Measurements from ENCODE around the gene HELZ.
"Not testable (repeated sequence)": the region's sequence is repeated elsewhere in the genome, so short reads cannot be mapped to it uniquely, and the experiment has no call there.

Gene HELZ

DNA sequence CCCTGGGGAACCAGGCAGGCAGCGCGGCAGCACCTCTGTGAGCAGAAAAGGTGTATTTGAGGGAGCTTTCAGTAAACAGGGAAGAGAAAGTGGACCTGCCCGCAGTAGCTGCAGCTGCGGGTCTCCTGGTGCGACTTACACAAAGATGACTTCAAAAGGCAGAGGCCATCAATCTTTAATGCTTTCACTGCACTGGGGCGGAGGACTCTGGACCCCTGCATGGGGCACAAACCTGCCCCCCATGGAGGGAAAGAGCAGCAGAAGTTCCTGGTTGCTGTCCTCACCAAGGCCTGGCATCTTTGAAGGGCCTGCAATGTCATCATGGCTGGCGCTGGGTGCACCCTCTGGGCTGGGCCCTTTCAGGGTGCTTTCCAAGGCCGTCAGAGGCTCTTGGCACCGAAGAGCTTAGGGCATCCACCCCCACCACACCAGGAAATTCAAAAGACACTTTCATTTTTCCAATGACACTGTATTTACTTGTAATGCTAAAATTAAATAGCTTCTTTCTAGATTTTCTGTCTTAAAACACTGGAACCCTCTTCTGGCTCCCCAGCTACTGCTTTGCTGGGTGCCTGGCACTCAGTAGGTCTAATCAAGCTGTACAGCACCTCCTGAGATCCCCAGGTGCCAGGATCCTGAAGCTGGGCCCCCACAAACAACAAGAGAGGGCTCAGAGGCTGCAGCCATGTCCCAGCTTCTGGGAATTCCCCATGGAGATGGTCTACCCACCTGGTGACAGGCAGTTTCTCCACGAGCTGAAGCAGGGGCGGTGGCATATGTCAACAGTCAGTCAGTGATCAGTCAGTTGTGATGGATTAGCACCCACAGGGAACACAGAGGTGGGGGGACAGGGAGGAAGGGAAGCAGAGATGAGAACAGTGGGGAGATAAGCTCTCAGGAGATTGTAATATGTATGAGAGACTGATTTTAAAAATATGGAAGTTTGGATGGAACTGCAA is 202.8 kb downstream of the HELZ start:
- Mint-ChIP-seq H3K9me3 (no peaks in the 10 kb centered on the region), H3K4me1 (ENCODE audit: low read depth) (no peaks in the 10 kb centered on the region), H3K27me3 (ENCODE audit: low read depth) (peaks cover 7% of the 10 kb centered on the region), H3K27ac (no peak overlapping the region), H3K36me3 (ENCODE audit: low read depth) (no peaks in the 10 kb centered on the region), H3K4me3 (no peak overlapping the region)

DNA sequence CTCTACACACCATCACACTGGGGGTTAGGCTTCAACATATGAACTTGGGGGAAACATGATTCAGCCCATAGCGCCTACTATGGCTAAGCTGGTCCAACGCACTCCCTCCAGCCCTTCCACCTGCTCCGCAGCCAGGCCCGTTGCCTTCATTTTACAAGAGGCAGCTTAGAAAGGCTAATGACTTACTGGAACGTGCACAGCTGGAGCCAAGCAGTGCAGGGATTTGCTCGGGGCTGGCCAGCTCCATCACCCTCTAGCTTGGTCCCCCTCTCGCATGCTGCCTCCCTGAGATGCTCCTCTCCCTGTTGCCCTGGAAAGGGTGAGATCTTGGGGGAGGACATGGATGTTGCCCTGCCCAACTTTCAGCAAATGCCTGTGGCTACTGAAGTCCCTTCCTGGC is 203.5 kb downstream of the HELZ start:
- Mint-ChIP-seq H3K36me3 (ENCODE audit: low read depth) (no peaks in the 10 kb centered on the region), H3K4me1 (ENCODE audit: low read depth) (no peaks in the 10 kb centered on the region), H3K27ac (no peak overlapping the region), H3K4me3 (no peak overlapping the region), H3K9me3 (no peaks in the 10 kb centered on the region), H3K27me3 (ENCODE audit: low read depth) (peaks cover 7% of the 10 kb centered on the region)

DNA sequence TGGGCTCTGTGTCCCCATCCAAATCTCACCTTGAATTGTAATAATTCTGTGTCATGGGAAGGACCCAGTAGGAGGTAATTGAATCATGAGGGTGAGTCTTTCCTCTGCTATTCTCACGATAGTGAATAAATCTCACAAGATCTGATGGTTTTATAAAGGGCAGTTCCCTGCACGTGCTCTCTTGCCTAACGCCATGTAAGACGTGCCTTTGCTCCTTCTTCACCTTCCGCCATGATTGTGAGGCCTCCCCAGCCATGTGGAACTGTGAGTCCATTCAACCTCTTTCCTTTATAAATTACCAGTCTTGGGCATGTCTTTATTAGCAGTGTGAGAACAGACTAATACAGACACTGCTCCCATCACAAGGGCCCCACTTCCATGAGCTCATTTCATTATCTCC is 203.9 kb downstream of the HELZ start:
- H3K9me3 Mint-ChIP-seq; H3K4me1 Mint-ChIP-seq (ENCODE audit: low read depth); H3K27ac Mint-ChIP-seq; H3K36me3 Mint-ChIP-seq (ENCODE audit: low read depth); H3K27me3 Mint-ChIP-seq (ENCODE audit: low read depth); H3K4me3 Mint-ChIP-seq: not testable (repeated sequence)

DNA sequence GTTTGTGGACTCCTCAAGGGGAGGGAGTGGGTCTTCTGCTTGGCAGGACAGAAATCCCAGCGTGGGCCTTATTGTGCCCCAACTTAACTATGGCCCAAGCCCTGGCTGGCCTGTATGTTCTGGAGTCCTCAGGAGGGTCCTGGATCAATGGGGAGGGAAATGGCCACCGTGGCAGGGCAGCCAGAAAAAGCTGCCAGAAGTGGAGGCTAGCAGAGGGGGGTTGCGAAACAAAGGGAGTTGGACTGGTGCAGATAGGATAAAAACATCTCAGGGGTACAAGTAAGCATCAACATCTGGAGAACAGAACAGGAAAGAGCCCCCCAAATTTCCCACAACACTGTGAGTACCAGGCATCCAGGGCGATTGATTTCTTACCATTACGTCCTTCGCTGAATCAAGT is 204.3 kb downstream of the HELZ start:
- H3K4me3 Mint-ChIP-seq, result no peak overlapping the region
- peaks cover 7% of the 10 kb centered on the region for H3K27me3 Mint-ChIP-seq (ENCODE audit: low read depth)
- H3K9me3 Mint-ChIP-seq, result no peaks in the 10 kb centered on the region
- no peaks in the 10 kb centered on the region for H3K4me1 Mint-ChIP-seq (ENCODE audit: low read depth)
- H3K27ac Mint-ChIP-seq, result no peak overlapping the region
- no peaks in the 10 kb centered on the region for H3K36me3 Mint-ChIP-seq (ENCODE audit: low read depth)

DNA sequence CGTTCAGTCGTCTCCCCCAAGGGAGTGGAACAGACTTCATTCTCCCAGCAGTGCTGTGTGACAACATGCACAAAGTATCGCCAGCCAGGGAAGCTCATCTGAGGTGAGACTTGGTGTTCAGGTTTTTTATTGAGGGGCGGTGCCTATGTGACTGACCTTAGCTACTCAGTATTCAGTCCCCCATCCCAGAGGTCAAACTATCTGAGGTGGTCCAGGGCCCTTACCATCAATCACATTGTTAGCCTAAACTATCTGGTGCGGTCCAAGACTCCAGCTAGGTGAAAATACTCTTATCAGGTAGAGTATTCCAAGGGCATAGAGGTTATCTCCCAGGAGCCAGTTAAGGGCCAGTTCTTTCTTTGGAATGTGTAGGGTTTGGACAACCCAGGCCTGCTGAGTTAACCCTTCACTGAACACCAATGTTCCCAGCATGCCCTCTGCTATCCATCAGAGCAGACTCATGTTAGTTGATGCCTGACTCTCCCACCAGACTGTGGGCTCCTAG is 206.1 kb downstream of the HELZ start:
- H3K9me3 Mint-ChIP-seq, result no peaks in the 10 kb centered on the region
- no peak overlapping the region for H3K27ac Mint-ChIP-seq

DNA sequence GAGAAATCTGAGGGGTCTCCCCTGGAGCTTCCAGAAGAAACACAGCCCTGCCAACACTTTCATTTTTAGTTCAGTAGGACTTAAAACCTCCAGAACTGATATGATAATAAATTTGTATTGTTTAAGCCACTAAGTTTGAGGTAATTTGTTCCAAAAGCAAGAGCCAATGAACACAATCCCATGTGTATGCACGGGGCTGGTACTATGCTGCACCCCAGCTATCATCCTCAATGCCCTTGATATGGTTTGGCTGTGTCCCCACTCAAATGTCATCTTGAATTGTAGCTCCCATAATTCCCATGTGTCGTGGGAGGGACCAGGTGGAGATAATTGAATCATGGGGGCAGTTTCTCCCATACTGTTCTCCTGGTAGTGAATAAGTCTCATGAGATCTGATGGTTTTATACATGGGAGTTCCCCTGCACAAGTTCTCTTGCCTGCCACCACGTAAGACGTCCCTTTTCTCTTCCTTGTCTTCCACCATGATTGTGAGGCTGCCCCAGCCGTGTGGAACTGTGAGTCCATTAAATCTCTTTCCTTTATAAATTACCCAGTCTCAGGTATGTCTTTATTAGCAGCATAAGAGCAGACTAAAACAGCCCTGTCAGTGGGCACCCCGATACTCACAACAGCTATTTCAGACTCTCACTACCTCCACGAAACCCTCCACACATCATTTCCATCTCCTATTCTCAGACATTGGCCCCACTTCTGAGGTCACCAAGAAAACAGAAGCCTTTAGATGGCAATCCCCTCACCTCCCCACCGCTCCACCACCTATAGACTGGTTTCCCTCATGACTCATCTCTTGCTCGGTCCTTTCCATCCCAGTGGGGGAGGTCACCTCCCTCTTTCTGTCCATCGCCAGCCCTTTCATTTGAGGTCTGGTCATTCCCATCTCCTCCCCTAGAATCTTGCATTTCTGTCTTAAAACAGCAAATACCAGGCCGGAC is 209.6 kb downstream of the HELZ start:
- H3K4me3 Mint-ChIP-seq, result no peak overlapping the region

More for the DNA sequence above, 206.1 kb downstream of the HELZ start:
- Mint-ChIP-seq H3K4me3 (no peak overlapping the region), H3K27me3 (ENCODE audit: low read depth) (peaks cover 7% of the 10 kb centered on the region), H3K36me3 (ENCODE audit: low read depth) (no peaks in the 10 kb centered on the region), H3K4me1 (ENCODE audit: low read depth) (no peaks in the 10 kb centered on the region)

DNA sequence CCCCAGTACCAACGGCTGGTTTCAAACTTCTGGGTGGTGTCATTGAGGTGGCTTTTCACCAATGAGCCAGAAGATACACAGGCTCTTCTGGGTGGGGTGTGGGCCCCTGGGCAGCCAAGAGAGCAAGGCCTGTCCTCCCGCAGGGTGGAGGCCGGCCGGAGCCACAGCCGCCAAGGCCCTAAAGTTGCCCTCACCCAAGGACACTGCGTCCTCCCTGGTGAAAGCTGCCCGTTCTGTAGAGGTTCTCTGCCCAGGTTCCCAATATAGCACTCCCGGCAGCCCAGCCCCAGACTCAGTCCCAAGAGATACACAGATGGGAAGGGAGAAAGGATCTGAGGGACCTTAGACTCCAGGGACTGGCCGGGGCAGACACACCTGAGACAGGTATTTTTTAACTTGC is 211.4 kb downstream of the HELZ start:
- Mint-ChIP-seq H3K36me3 (ENCODE audit: low read depth) (no peaks in the 10 kb centered on the region), H3K9me3 (no peaks in the 10 kb centered on the region), H3K4me3 (no peak overlapping the region), H3K4me1 (ENCODE audit: low read depth) (no peaks in the 10 kb centered on the region), H3K27ac (no peak overlapping the region), H3K27me3 (ENCODE audit: low read depth) (peaks cover 7% of the 10 kb centered on the region)

More for the DNA sequence above, 209.6 kb downstream of the HELZ start:
- Mint-ChIP-seq H3K27me3 (ENCODE audit: low read depth) (peaks cover 7% of the 10 kb centered on the region), H3K4me1 (ENCODE audit: low read depth) (no peaks in the 10 kb centered on the region), H3K36me3 (ENCODE audit: low read depth) (no peaks in the 10 kb centered on the region), H3K9me3 (no peaks in the 10 kb centered on the region), H3K27ac (no peak overlapping the region)

DNA sequence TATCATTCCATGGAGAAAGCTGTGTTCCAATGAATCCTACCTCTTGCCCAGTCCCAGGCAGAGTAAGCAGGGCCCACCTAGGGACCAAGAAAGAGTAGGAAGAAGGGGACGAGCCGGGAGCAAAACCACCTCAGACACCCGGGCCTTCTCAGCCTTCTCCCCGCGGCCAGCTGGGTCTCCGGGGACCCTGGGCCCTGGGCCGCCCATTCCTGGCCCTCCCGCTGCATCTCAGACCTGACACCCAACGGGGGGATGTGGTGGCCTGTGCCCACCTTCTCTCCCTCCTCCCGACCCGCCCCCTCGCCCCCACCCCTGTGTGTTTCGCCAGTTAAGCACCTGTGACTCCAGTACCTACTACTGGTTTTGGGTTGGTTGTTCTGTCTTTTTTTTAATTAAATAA is 212.0 kb downstream of the HELZ start:
- H3K9me3 Mint-ChIP-seq, result no peaks in the 10 kb centered on the region
- no peak overlapping the region for H3K4me3 Mint-ChIP-seq
- no peaks in the 10 kb centered on the region for H3K36me3 Mint-ChIP-seq (ENCODE audit: low read depth)
- H3K27ac Mint-ChIP-seq, result no peak overlapping the region
- no peaks in the 10 kb centered on the region for H3K4me1 Mint-ChIP-seq (ENCODE audit: low read depth)
- peaks cover 3% of the 10 kb centered on the region for H3K27me3 Mint-ChIP-seq (ENCODE audit: low read depth)

DNA sequence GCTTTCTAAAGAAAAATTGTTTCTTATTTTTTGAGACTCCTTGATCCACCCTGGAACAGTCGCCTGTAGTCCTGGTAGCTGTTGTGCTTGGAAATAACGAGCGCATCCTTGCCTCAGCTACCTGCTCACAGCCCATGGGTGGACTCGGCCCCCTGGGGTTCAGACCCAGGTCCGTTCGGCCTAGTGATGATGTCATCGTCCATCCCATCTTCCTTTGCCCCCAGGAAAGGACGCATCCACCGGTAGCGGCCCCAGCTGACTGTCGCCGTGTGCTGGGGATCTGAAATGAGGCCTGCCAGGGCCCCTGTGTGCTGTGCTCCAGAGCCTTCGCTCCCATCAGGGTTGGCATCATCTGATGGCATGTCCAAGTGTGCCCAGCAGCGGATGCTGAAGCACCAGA is 212.6 kb downstream of the HELZ start:
- H3K9me3 Mint-ChIP-seq, result no peaks in the 10 kb centered on the region
- peaks cover under 1% of the 10 kb centered on the region for H3K27me3 Mint-ChIP-seq (ENCODE audit: low read depth)
- no peak overlapping the region for H3K4me3 Mint-ChIP-seq
- no peaks in the 10 kb centered on the region for H3K36me3 Mint-ChIP-seq (ENCODE audit: low read depth)
- H3K27ac Mint-ChIP-seq, result no peak overlapping the region
- no peaks in the 10 kb centered on the region for H3K4me1 Mint-ChIP-seq (ENCODE audit: low read depth)

DNA sequence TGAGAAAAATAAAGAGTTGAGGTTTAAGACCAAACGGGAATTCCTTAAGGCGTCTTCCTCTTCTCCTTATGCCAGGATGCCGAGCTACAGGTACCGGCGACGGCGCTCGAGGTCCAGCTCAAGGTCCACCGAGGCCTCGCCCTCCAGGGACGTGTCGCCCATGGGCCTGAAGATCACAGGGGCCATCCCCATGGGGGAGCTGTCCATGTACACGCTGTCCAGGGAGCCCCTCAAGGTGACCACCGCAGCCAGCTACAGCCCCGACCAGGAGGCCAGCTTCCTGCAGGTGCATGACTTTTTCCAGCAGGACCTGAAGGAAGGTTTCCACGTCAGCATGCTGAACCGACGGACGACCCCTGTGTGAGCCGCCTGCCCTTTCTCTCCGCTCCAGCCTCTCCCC is 214.4 kb downstream of the HELZ start:
- no peaks in the 10 kb centered on the region for H3K36me3 Mint-ChIP-seq (ENCODE audit: low read depth)
- no peaks in the 10 kb centered on the region for H3K9me3 Mint-ChIP-seq
- H3K27ac Mint-ChIP-seq, result no peak overlapping the region
- H3K4me1 Mint-ChIP-seq (ENCODE audit: low read depth), result no peaks in the 10 kb centered on the region
- H3K27me3 Mint-ChIP-seq (ENCODE audit: low read depth), result no peaks in the 10 kb centered on the region
- H3K4me3 Mint-ChIP-seq, result no peak overlapping the region

DNA sequence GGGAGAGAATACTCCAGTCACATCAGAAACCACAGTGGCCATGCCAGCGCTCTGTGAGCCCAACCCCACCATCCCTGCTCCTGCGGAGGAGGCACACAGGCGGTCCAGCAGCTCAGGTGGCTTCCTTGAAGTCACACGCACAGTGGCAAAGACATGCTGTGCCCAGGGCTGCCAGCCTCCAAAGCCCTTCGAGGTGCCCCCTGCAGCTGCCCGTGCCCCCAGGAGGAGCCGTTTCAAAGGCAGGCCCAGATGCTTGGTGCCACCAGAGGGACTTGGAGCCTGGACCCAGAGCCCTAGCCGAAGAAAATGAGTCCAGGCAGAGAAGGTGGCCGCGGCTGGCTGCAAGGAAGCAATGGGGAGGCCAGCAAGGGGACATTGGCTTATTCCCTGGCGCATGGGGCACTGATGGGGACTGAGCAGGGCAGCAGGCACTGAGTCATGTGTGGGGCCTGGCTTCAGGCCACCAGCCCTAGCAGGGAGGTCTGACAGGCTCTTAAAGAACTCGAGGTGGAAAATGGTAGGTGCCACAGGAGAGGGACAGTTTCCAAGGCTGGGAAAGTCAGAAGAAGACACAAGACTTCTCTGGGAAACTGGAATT is 217.9 kb downstream of the HELZ start:
- Mint-ChIP-seq H3K9me3 (no peaks in the 10 kb centered on the region), H3K27ac (no peak overlapping the region), H3K4me3 (no peak overlapping the region), H3K27me3 (ENCODE audit: low read depth) (no peaks in the 10 kb centered on the region), H3K4me1 (ENCODE audit: low read depth) (no peaks in the 10 kb centered on the region), H3K36me3 (ENCODE audit: low read depth) (no peaks in the 10 kb centered on the region)

DNA sequence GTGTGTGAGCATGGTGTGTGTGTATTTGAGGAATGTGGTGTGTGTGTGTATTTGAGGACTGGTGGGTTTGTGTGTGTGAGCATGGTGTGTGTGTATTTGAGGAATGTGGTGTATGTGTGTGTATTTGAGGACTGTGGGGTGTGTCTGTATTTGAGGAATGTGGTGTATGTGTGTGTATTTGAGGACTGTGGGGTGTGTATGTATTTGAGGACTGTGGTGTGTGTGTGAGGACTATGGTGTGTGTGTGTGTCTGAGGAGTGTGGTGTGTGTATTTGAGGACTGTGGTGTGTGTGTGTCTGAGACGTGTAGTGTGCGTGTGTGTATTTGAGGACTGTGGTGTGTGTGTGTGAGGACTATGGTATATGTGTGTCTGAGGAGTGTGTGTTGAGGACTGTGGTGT is 218.7 kb downstream of the HELZ start:
- Mint-ChIP-seq H3K9me3 (no peaks in the 10 kb centered on the region), H3K36me3 (ENCODE audit: low read depth) (no peaks in the 10 kb centered on the region), H3K4me3 (no peak overlapping the region), H3K27ac (no peak overlapping the region), H3K4me1 (ENCODE audit: low read depth) (no peaks in the 10 kb centered on the region), H3K27me3 (ENCODE audit: low read depth) (no peaks in the 10 kb centered on the region)

DNA sequence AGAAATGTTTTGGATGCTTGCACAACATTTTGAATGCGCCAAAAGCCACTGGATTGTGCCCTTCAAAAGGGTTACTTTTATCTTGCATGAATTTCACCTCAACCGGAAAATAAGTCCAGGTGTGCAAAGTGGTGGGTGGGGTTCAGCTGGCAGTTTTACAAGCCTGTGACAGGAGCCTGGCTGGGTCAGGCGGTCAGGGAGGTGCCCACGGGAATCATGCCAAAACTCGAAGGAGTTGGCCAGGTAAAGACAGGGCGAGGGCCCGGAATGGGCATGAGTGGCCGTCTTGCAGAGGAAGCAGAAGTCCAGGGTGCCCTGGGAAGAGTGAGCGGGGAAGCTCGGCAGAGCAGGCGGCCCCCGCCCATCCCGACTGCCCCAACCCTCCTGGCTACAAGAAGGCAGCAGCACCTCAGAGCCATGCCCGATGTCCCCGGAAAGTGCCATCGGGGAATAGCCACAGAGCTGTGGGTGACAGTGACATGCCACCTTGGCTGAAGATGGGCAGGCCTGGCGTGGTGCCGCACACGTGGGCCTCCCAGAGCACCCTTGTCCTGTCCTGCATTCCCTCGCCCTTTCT is 219.7 kb downstream of the HELZ start:
- no peaks in the 10 kb centered on the region for H3K4me1 Mint-ChIP-seq (ENCODE audit: low read depth)
- H3K36me3 Mint-ChIP-seq (ENCODE audit: low read depth), result no peaks in the 10 kb centered on the region
- H3K4me3 Mint-ChIP-seq, result no peak overlapping the region
- no peaks in the 10 kb centered on the region for H3K27me3 Mint-ChIP-seq (ENCODE audit: low read depth)
- H3K9me3 Mint-ChIP-seq, result no peaks in the 10 kb centered on the region
- H3K27ac Mint-ChIP-seq, result no peak overlapping the region

DNA sequence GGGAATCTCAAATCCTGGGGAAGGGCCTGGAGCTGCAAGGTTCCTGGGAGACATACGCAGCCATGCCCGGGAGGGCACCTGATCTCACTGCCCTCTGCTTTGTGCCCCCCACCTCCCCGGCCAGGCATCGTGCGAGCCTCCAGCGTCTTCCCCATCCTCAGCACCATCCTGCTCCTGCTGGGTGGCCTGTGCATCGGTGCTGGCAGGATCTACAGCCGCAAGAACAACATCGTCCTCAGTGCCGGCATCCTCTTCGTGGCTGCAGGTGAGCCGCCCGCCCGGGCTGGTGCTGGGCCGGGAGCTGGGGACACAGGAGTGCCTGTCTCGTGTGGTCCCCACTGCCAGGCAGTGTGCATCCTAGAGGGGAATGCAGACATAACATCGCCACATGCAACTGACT is 220.3 kb downstream of the HELZ start:
- no peaks in the 10 kb centered on the region for H3K4me1 Mint-ChIP-seq (ENCODE audit: low read depth)
- no peaks in the 10 kb centered on the region for H3K9me3 Mint-ChIP-seq
- H3K27ac Mint-ChIP-seq, result no peak overlapping the region
- no peaks in the 10 kb centered on the region for H3K36me3 Mint-ChIP-seq (ENCODE audit: low read depth)
- no peak overlapping the region for H3K4me3 Mint-ChIP-seq
- no peaks in the 10 kb centered on the region for H3K27me3 Mint-ChIP-seq (ENCODE audit: low read depth)
